Stimulated activated CD8-positive, alpha-beta memory T cell treated with anti-CD3 and anti-CD28 coated beads, Interleukin-4, amount 100 ng/mL, for 4 hours (primary cell): Measurements from ENCODE around the gene CFAP251.

Experiments
- DNase-seq, 2 donors: peaks; one replicate each; pipeline ENCODE4 v3.0.0-alpha.2; 2020; ENCODE audit warnings: low read depth in 2 of 2, low spot score in 1 of 2

CFAP251 gene

GRCh38 chr12:122049827-122050226, 131.4 kb downstream of the CFAP251 start:
- DNase-seq: no peak

GRCh38 chr12:122050706-122051105, 132.3 kb downstream of the CFAP251 start:
- no peak for DNase-seq

- DNase-seq: no peak
These were observed 133.0 kb downstream of the CFAP251 start for GRCh38 chr12:122051231-122051876.

GRCh38 chr12:122052285-122052684, 133.9 kb downstream of the CFAP251 start:
- DNase-seq: no peak
